HG03066 (cell line): ENCODE measurements around the gene NDRG2.

Experiments
- ATAC-seq: cut with Tn5 transposase; IDR thresholded peaks from one replicate; pipeline ENCODE4 v1.9.1; 2021; ENCODE audit warnings: low read depth; ENCODE audit not compliant: unreplicated experiment

NDRG2 gene

DNA sequence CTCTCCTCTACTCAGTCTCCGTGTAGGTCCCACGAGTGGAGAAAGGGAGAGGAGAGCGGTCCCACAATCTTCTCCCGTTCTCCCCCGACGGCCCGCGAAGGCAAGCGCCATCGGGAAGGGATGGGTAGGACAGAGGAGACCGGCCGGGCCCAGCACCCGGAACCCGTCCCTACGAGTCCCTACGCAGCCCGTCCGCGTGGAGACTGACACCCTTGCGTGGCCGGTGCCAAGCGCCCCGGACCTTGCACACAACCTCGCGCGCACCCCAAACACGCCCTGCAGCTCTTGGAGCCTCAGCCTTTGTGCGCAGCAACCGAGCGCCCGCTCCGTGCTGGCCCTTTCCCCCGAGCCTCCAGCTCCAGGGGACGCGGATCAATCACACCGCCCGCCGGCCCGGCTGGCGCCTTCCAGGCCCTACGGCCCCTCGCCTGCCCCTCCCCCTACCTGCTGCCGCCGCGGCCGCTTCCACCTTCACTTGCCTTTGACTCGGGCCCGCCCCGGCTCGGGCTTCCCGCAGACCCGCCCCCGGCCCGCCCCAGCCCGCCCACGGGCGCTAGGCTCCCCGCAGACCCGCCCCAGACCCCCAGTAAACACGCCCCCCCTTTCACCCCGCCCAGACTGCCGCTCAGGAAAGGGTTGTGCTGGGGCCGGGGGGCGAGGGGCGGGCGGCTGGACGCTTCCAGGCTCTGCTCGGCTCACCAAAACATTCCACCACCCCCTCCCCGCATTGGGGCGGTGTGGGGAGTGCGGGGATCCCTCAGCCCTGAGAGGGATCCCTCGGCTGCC is at the start of gene NDRG2:
Gene NDRG2, minus strand, starts transcription at position 477 of the 786 bp plus-strand sequence. CDS start 1,746 bp downstream, outside the sequence.
- ATAC-seq: no peak

DNA sequence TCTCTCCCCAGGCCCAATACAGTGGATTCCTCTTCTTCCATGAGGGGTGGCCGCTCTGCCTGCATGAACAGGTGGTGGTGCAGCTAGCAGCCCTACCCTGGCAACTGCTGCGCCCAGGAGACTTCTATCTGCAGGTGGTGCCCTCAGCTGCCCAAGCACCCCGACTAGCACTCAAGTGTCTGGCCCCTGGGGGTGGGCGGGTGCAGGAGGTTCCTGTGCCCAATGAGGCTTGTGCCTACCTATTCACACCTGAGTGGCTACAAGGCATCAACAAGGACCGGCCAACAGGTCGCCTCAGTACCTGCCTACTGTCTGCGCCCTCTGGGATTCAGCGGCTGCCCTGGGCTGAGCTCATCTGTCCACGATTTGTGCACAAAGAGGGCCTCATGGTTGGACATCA is 49.1 kb upstream of the NDRG2 start:
- no peak for ATAC-seq

DNA sequence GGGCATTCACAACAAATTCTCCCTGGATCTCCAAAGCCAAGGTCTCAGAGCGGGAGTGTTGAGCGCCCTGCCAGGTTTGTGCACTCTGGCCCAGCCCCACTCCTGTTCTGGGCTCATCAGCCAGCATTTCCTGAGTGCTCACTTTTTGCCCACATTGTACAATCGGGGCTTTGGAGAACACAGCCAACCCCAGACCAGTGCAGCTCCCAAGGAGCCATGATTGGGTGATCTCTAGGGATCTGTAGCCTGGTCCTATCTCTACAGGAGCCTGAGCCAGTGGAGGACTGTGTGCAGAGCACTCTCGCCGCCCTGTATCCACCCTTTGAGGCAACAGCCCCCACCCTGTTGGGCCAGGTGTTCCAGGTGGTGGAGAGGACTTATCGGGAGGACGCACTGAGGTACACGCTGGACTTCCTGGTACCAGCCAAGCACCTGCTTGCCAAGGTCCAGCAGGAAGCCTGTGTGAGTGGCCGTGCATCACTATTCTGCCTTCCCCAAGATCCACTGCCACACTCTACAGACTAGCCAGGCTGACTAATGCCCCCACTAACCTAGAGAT is 48.0 kb upstream of the NDRG2 start:
- ATAC-seq: no peak

DNA sequence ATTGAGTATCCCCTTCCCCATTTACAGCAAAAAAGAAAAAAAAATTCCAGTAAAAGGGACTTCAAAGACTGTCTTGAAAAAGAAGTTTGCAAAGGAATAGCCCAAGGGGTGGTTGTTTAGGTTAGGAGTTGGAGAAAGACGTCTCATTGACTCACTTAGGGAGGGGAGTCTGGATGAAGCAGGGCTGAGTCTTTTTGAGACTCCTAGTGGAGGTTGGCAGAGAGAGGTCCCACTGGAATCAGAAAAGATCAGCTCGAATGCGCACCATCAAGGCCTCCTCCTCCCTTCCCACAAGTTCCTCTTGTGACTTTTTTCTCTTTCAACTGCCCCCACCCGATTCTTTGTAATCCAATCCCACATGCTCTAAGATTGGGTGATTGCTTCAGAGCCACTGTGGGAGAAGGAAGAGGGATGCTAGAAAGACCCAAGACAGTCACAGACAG is 47.2 kb upstream of the NDRG2 start:
- ATAC-seq: no peak

DNA sequence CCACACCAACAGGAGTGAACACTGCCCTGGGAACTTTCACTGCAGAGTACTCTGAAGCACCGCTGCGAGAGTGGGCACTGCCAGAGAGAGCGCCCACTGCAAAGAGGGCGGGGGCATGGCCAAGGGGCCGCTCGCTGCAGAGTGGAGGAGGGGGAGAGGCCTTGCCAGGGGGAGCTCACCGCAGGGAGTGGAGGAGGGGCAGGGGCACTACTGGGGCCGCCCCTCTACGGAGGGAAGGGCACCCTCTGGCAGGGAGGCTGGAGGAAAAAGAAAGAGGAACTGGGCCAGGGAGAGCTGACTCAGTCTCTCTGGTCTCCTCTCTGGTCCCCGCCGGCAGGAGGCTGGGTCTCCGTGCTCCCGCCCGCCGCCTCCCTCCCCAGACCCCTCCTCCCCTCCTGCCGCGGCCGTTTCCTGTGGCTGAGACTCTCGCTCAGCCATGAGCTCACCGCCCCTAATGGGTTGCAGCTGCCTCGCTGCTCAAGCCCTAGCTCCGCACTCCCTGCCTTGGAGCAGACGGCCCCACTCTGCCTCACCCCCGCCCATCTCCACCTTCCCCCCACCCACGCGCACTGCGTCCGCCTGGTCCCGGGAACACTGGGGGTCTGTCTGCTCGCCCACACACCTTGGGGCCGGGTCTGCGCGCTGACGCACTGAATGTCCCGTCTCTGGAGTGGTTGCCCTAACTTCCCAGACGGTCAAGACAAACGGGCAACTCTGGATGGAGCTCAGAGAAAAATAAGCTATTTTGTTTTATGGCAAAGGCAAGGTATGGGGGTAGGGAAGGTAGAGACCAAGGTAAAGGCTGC is 46.6 kb upstream of the NDRG2 start:
- ATAC-seq: peak; percentile 64

DNA sequence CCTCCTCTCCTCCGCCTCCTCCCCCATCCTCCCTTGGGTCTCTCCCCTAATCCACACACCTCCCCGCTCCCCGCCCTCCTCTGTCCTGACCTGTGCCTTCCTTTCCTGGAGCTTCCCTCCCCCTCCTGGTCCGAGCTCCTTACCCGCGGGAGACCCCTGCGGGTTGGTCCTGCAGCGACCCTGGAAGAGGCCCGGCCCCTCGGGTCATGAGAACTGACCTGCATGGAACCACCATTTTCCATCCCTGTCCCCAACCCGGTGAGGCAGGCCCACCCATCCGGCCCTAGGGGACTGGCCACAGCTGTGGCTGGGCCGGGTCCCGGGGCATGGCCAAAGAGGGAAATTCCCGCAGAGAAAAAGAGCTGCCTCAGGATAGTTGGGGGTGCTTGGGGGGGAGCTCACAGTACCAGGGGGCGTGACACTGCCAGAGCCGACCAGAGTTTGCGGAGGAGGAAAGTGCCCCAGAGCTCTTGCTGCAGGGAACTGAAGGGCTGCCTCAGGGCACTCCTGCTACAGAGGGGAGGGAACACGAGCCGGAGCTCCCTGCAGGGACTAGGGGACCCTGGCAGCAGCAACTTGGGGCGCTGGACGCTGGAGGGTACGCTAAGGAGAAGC is 45.9 kb upstream of the NDRG2 start:
- peak; percentile 9 for ATAC-seq

DNA sequence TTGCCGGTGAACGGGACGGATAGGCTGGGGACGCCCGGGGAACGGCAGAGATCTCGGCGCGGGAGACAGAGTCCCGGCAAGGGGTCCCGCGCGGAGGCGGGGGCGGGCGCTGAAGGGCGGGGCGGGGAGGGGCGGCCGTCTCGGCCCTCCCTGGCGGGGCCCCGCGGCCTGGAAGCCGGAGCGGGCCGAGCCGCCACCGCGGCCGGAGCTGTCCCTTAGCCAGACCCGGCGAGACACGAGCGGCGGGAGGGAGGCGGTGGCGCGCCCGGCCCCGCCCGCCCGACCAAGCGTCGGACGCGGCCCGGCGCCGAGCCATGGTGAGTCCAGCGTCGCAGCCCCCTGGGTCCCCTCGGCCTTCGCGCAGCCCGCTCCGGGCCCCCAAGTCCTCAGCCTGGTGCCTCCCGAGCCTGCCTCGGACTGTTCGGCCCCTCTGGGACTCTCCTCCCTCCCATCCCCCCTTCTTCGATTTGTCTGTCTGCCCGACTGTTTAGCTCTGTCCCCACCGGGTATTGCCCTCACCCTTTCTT is 45.3 kb upstream of the NDRG2 start, which contains the start of gene ARHGEF40:
Gene ARHGEF40, plus strand, starts transcription at position 222 of the 527 bp plus-strand sequence. Its CDS starts 93 bp downstream, at position 315.
- no peak for ATAC-seq

DNA sequence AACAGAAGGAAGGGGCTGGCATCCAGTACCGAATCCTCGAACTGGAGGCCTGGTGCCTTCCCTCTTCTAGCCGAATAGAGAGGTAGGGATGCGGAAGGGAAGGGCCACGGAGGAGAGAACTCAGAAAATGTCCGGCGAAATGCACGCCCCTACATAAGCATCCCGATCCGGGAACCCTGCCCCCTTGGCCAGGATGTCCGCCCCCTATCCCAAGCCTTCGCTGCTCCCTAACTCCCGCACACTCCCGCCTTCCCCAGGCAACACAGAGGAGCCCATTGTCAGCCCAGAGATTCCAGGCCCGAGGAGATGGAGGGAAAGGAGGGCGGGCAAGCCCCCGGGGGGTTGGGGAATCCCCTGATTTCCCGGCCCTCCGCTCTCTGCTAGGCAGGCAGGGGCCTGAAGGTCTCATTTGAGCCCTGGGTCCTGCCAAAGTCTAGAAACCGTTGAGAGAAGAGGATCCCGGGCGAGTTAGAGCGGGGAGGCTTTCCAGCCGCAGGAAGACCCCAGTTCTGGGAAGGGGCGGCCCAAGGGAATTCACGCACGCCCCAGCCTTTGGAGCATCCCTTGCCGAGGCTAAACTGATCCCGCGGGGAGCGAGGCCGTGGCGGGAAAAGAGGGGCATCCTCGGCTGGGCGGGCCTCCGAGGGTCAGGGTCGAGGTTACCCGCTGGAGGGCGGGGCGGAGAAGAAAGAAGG is 44.7 kb upstream of the NDRG2 start:
- no peak for ATAC-seq

DNA sequence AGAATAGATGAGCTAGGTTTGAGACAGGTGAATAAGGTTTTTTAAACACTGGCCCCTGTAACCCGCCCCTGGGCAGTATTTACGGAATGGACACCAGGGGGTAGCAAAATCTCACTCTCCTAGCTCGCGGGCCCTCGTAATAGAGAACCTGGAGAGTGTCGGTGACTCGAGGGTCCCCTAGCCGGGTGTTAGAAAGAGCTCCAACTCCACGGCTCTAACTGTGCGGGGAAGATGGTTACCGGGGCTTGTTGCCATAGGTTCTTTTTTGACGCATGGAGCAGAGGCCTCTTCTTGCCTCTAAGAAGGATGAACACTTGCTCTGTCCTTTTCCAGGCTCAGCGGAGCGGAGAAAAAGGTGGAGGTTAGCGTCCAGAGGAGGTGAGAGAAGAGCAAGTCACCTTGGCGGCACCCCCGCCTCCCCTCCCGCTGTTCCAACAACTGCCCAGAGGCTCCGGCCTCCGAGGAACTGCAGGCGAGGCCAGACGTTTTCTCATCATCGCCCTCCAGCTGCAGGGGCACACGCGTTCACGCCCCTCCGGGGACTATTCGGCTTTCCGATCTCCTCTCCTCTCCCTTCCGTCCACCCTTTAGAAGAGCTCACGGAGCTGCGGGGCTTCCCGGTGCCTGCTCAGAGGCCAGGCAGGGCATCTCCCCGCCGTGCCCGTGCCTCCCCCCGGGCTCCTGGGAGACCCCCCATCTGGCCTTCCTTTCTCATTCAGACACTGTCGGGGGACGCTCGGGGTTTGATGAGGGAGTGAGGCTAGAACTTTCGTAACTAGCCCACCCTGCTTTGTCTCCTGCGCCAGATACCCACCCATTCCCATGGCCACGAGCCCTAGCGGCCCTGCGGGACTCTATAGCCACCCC is 43.9 kb upstream of the NDRG2 start:
- ATAC-seq: no peak

DNA sequence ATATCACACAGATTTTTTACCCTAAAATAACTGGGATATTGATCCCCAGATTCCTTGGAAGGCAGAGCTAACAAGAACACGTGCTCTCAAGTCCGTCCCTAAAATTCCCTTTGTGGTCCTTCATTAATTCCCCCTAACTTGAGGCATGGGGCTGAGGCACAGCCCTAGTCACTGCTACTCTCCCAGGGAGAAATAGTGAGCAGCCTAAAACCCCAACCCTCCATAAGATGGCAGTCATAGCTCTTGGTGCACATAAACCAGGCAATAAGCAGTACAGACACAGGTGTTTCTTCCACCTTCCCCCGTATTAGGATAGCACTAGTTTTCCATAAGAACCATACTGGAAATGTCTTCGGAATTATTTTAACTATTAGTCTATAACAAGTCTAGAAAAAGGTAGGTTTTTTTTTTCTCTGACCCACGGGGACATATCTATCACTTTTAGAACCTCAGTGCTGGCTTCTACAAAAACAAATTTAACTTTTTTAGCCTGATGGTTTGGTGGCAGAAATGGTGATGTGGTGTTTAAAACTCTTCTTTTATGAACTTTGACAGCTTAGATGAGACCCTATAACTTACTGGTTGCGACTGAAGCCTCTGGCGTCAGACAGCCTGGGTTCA is 42.1 kb upstream of the NDRG2 start:
- no peak for ATAC-seq

DNA sequence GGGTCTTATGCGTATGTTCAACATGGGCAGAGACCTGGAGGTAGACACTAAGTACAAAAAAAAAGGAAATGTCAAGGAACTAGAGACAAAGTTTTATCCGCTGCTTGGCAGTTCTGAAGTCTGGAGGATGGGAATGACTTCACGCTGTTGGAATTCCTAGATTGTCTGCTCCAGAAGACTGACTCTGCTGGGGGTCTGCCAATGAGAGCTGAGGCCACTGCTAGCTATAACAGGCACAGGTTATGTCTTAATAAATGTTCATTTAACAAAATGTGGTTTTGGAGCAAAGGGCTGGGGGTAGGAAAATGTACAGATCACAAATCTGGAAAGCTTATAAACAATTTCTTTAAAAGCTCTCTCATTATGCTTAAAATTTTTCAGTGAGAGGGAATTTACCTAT is 38.6 kb upstream of the NDRG2 start:
- no peak for ATAC-seq

DNA sequence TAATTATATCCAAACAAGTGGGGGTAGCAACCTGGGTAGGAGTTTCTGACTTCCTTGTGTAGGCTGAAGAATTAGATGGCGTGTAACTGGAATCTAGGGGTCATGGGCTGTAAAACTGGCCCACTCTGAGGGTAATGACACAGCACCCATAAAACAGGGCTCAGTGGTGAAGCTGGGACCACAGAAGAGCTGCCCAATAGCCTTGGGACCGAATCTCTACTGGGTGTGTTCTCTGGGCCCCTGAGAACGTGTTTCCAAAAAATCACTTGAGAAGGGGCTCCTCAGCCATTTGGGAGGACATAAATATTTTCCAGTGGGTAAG is 36.4 kb upstream of the NDRG2 start:
- no peak for ATAC-seq

DNA sequence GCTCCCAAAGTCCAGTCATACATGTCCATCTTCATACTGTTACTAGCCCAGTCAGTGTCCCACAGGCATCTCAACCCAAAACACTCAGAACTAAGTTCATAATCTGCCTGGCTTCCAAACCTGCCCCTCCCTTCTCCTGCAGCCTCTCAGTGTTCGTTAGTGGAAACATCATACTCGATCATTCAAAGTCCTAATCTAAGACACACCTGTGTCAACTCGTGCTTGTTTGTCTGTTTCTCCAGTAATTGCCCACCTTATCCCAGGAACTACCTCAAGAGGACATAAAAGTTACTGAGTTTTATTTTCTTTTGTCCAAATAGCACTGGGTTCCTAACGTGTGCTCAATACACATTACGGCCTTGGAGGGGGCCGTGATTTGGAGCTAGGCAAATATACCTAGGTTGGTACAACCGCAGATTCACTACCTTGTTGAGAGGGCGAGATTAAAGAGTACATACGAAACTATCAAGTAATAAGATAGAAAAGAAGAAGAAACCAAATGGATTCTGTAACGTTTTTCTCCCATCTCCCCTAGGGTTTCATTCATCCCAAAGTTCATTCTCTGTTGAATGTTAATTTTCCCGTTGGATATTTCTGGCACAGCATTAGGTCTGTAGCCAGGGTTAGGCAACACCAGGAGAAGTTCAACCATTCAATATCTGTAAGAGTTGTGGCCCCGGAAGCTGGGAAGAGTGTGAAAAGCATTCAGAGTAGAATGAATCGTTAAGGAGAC is 35.9 kb upstream of the NDRG2 start:
- ATAC-seq: no peak

DNA sequence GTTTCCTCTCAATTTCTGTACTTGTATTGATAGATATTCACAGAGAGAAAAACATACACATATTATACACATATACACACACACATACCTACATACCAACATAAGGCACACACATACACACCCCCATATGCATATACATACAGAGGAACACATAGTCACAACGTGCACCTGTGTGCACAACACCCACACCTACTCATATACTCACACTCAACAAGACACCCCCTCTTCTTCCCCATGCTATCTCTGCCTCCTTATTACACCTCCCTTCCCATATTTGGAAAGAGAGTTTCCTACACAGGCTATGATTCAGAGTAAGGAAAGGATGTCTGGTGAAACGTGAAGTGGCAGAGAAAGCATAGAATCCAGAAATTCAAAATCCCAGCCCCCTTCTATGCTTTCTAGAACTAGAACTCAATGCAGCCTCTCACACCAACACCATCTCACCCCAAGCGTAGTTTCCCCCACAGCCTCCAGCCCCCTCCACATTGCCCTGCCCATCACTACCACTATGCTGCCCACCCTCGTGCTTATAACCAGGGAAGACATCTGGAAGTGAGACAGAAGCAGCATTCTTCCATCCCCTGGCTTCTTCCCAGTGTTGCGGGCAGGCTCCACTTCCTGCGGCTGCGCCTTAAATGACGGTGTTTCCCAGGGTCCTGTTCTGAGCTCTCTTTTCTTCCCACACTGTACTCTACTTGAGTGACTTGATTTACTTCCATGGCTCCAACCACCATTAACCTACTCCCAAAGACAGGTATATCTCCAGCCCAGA is 35.2 kb upstream of the NDRG2 start:
- no peak for ATAC-seq

DNA sequence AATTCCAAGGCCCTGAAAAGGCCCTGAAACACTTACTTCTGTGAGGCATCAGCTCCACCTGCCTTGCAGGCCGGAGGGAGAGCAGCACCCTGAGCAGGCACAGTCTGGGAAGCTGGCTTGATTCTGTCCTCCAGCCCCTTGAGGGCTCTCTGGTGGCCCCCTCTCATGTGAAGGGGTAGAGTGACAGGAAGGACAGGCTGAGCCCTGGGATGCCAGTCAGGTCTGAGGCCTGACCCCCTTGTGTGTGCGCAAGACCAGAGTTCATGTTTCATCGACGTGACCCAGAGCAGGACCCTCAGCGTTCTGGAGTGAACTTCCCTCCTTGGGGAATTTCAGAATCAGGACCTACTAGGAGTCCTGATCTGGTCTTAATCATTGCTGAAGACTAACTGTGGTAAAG is 34.0 kb upstream of the NDRG2 start:
- ATAC-seq: no peak

DNA sequence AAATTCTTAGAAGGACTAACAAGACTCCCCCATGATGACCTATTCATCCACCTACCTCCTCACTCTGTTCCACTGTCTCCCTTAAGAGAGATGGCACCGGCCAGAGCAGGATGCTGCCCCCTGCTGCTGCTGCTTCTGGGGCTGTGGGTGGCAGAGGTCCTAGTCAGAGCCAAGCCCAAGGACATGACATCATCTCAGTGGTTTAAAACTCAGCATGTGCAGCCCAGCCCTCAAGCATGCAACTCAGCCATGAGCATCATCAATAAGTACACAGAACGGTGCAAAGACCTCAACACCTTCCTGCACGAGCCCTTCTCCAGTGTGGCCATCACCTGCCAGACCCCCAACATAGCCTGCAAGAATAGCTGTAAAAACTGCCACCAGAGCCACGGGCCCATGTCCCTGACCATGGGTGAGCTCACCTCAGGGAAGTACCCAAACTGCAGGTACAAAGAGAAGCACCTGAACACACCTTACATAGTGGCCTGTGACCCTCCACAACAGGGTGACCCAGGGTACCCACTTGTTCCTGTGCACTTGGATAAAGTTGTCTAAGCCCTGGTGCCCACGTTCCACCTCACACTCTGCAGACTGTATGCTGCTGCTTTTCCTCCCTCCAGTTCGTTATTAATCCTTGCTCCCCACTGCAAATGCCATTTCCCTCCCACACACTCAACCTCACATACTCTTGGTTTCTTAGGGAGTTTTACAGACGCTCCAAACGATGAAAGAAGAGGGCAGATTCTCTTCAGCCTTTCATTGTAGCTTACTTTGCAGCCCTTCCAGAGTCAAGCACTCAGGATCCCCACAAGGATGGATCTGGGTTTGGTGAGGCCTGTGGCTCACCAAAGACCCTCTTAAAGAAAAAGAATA is 33.2 kb upstream of the NDRG2 start, which contains the start of gene RNASE8:
Gene RNASE8, plus strand, starts transcription at position 20 of the 873 bp plus-strand sequence. Its CDS starts 71 bp downstream, at position 91.
- no peak for ATAC-seq
